Panc1 (cell line): Measurements from ENCODE around the gene ATOH8. TPM values are rescaled to one million over a fixed set of nuclear protein-coding genes. Genes with fewer than 3 reads are reported as not detected.
A peak's percentile ranks its signal among the peaks of the same experiment; 100 is the strongest.

Experiments
- ATAC-seq: fragments of 200-7000 bp; cut with Tn5 transposase; 2 replicates; pipeline ENCODE4 v1.9.1; 2020; ENCODE audit warnings: mild to moderate bottlenecking, moderate library complexity
- BruUV-seq: library from RNA; stranded (reverse); fragments of 400-500 nt; replicated peaks from 2 replicates; lab custom pipeline; 2021; lab: Mats Ljungman, UMichigan
- CTCF ChIA-PET: fragments of 300-600 bp; sonication (Branson Sonifier 250); formaldehyde crosslinking; loops from one replicate; lab custom pipeline; 2022; ENCODE audit warnings: antibody characterized with exemption; lab: Charles Lee
- POLR2A ChIA-PET: fragments of 300-600 bp; sonication (Branson Sonifier 250); formaldehyde crosslinking; loops from one replicate; lab custom pipeline; 2022; ENCODE audit warnings: antibody characterized with exemption; lab: Charles Lee
- DNase-seq: peaks from one replicate; pipeline ENCODE4 v3.0.0-alpha.2; 2010; ENCODE audit warnings: low read depth, low spot score
- H3K27ac ChIP-seq: 2 replicates; pipeline ENCODE4 v1.5.1; 2011; ENCODE audit warnings: mild to moderate bottlenecking, low read length, inconsistent platforms
- H3K27me3 ChIP-seq: fragments of 200-500 bp; sonication (Bioruptor generic); 2 replicates; pipeline ENCODE4 v1.6.0; 2014; ENCODE audit warnings: low read length, inconsistent platforms; ENCODE audit not compliant: control insufficient read depth, insufficient read depth
- H3K36me3 ChIP-seq: fragments of 200-500 bp; sonication (Bioruptor generic); 2 replicates; pipeline ENCODE4 v1.5.1; 2014; ENCODE audit warnings: inconsistent platforms, mild to moderate bottlenecking, low read length, moderate library complexity; ENCODE audit not compliant: control insufficient read depth, insufficient read depth
- H3K4me1 ChIP-seq: 2 replicates; pipeline ENCODE4 v1.5.1; 2011; ENCODE audit warnings: inconsistent platforms, mild to moderate bottlenecking, low read length, moderate library complexity; ENCODE audit not compliant: control insufficient read depth, insufficient read depth
- H3K4me3 ChIP-seq, 2 experiments: 2 replicates each; pipeline ENCODE4 v1.5.1; 2011 to 2012; ENCODE audit warnings: low read depth in 2 of 2, low read length in 2 of 2, mild to moderate bottlenecking in 2 of 2, inconsistent platforms in 1 of 2, moderate library complexity in 1 of 2
- H3K9me3 ChIP-seq: fragments of 200-500 bp; sonication (Bioruptor generic); 2 replicates; pipeline ENCODE4 v1.5.1; 2014; ENCODE audit warnings: low read depth, mild to moderate bottlenecking, inconsistent platforms, low read length, moderate library complexity; ENCODE audit not compliant: control insufficient read depth, insufficient read depth
- CTCF ChIP-seq: fragments of 450-650 bp; IDR thresholded peaks from 2 replicates; pipeline ENCODE4 v1.5.1; 2017; ENCODE audit warnings: mild to moderate bottlenecking
- REST ChIP-seq, 2 experiments: IDR thresholded peaks; 2 replicates each; pipeline ENCODE4 v1.6.1; 2011 to 2012; ENCODE audit warnings: low read depth in 2 of 2, control low read depth in 1 of 2, low read length in 1 of 2, mild to moderate bottlenecking in 1 of 2, moderate library complexity in 1 of 2; ENCODE audit not compliant: insufficient read depth in 1 of 2
- TCF7L2 ChIP-seq: IDR thresholded peaks from 2 replicates; pipeline ENCODE4 v1.6.1; 2011; ENCODE audit warnings: mild to moderate bottlenecking, low read depth, low read length, inconsistent platforms
- in situ Hi-C: cut with HindIII; loops from 2 replicates; pipeline ENCODE4 v1.10.0; 2016; ENCODE audit warnings: low sequenced_read_pairs, low pct_unique_long_range_greater_than_20kb
- intact Hi-C: fragments of 100-400 bp; cut with micrococcal nuclease; formaldehyde crosslinking; loops from one replicate; pipeline ENCODE4 v1.10.0; 2022; ENCODE audit not compliant: unreplicated experiment
- total RNA-seq: library from RNA; stranded (reverse); gene quantifications from one replicate; pipeline ENCODE4 v1.2.1, GENCODE V29; 2021; ENCODE audit not compliant: unreplicated experiment

The ATOH8 gene
- total RNA-seq, 1 experiment from 2014 or later, result 3.8 TPM

DNA sequence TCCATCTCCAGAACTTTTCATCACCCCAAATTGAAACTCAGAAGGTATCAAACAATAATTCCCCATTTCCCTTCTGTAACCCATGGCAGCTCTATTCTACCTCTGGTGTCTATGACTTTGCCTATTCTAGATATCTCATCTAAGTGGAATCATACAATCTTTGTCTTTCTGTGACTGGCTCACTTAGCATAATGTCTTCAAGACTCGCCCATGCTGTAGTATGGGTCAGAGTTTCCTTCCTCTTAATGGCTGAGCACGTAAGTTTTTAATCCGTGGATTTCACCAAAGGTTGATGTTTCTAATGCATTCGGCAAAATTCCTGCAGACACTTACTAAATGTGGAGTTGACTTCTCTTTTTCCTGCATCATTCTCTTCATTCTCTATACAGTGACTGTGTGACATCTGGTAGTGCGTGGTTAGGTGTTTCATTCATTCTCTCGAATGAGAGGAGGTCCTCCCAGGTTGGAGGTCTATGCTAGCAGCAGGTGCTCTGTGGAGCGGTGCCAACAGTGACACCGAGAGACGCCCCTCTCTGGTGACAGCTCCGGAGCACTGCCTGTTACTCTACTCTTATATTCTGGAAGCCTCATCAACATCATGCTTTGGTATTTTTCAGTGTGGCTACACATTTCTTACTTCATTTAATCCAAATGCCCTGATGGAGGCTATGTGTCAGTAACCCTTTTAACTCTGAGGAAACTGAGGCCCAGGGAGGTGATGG, 50.1 kb downstream of the ATOH8 start:
- BruUV-seq, result no TSS peak
- intact Hi-C loops (no loop called here), in situ Hi-C loops (no loop called here)
- Histone ChIP-seq H3K27ac (no peak overlapping the region), H3K4me3 (no peak overlapping the region), H3K9me3 (no peaks in the 10 kb centered on the region), H3K4me1 (no peaks in the 10 kb centered on the region), H3K27me3 (no peaks in the 10 kb centered on the region), H3K36me3 (no peaks in the 10 kb centered on the region)
- ChIA-PET CTCF (interaction anchor here (0.6 kb wide), 1 partner anchor 32 kb away, joined by 3 read pairs; no protein-coding TSS in a partner anchor), POLR2A (no interaction called here)
- no peak for TF ChIP-seq TCF7L2
- no peak for TF ChIP-seq REST (IDR thresholded peaks at IDR 0.05; ENCODE audit: insufficient read depth in 1 of 2, low read depth in 2 of 2, low read length in 1 of 2)
- ATAC-seq, result no peak
- no peak for DNase-seq

GRCh38 chr2:85804583-85804982, 50.8 kb downstream of the ATOH8 start:
- H3K27me3 ChIP-seq, result no peaks in the 10 kb centered on the region
- DNase-seq (no peak), ATAC-seq (no peak; the same call in 1 of the 2 replicates)
- POLR2A ChIA-PET, result no interaction called here
- CTCF ChIA-PET, result interaction anchor here (0.6 kb wide), 1 partner anchor 33 kb away, joined by 3 read pairs; no protein-coding TSS in a partner anchor
- TF ChIP-seq CTCF (peak; percentile 73), REST (IDR thresholded peaks at IDR 0.05; ENCODE audit: insufficient read depth in 1 of 2, low read depth in 2 of 2, low read length in 1 of 2) (no peak)
- intact Hi-C loops, result no loop called here
- H3K27ac ChIP-seq, result no peak overlapping the region
- H3K4me1 ChIP-seq, result no peaks in the 10 kb centered on the region
- BruUV-seq, result no TSS peak
- in situ Hi-C loops, result no loop called here
- no peaks in the 10 kb centered on the region for H3K36me3 ChIP-seq
- no peaks in the 10 kb centered on the region for H3K9me3 ChIP-seq
- no peak overlapping the region for H3K4me3 ChIP-seq
